Measurements from ENCODE around the gene GPR18.
"Not testable (repeated sequence)": the region's sequence is repeated elsewhere in the genome, so short reads cannot be mapped to it uniquely, and the experiment has no call there.

Gene GPR18

GRCh38 chr13:99227909-99228688 lies 30.1 kb downstream of the GPR18 start:
- peak; percentile 26 for DNase-seq

GRCh38 chr13:99227331-99227900 lies 30.8 kb downstream of the GPR18 start:
- DNase-seq = no peak

GRCh38 chr13:99226513-99226912 lies 31.7 kb downstream of the GPR18 start:
- no peak for DNase-seq

GRCh38 chr13:99225078-99225477 lies 33.1 kb downstream of the GPR18 start:
- no peak for DNase-seq

- no peak for DNase-seq
These were observed 34.2 kb downstream of the GPR18 start for GRCh38 chr13:99224021-99224420.

- no peak for DNase-seq
These were observed 34.6 kb downstream of the GPR18 start for GRCh38 chr13:99223587-99223986.

- DNase-seq = no peak
These were observed 36.5 kb downstream of the GPR18 start for GRCh38 chr13:99221567-99222239.

- no peak for DNase-seq
These were observed 37.8 kb downstream of the GPR18 start for GRCh38 chr13:99220199-99220935.

GRCh38 chr13:99218969-99219368 lies 39.2 kb downstream of the GPR18 start:
- DNase-seq = peak; percentile 66

- DNase-seq = no peak
These were observed 39.6 kb downstream of the GPR18 start for GRCh38 chr13:99218545-99218944.

GRCh38 chr13:99218126-99218525 lies 40.1 kb downstream of the GPR18 start:
- DNase-seq = no peak

GRCh38 chr13:99217461-99218110 lies 40.6 kb downstream of the GPR18 start:
- DNase-seq = peak; percentile 16

- DNase-seq = peak; percentile 66
These were observed 42.9 kb downstream of the GPR18 start for GRCh38 chr13:99215184-99215830.

- DNase-seq = peak; percentile 27
These were observed 43.4 kb downstream of the GPR18 start for GRCh38 chr13:99214731-99215130.

GRCh38 chr13:99214232-99214631 lies 43.9 kb downstream of the GPR18 start:
- peak; percentile 86 for DNase-seq

GRCh38 chr13:99211421-99212035 lies 46.7 kb downstream of the GPR18 start:
- DNase-seq = no peak

GRCh38 chr13:99210627-99211026 lies 47.6 kb downstream of the GPR18 start:
- not testable (repeated sequence) for DNase-seq

- DNase-seq = no peak
These were observed 49.2 kb downstream of the GPR18 start for GRCh38 chr13:99208845-99209527.

GRCh38 chr13:99208185-99208584 lies 50.0 kb downstream of the GPR18 start:
- no peak for DNase-seq

GRCh38 chr13:99207511-99207910 lies 50.7 kb downstream of the GPR18 start:
- no peak for DNase-seq

- DNase-seq = no peak
These were observed 51.3 kb downstream of the GPR18 start for GRCh38 chr13:99206873-99207272.
